OCI-LY7 (cell line): ENCODE results near the gene FNDC3B. TPM values are rescaled to one million over a fixed set of nuclear protein-coding genes. Genes with fewer than 3 reads are reported as not detected.

Source experiments
- BruUV-seq: library from RNA; stranded (reverse); fragments of 400-500 nt; replicated peaks from 2 replicates; lab custom pipeline; 2021; lab: Mats Ljungman, UMichigan
- CTCF ChIA-PET: fragments of 300-600 bp; sonication (Branson Sonifier 250); formaldehyde crosslinking; loops from one replicate; lab custom pipeline; 2022; ENCODE audit warnings: antibody characterized with exemption; ENCODE audit not compliant: unreplicated experiment; lab: Charles Lee
- POLR2A ChIA-PET: fragments of 300-600 bp; sonication (Branson Sonifier 250); formaldehyde crosslinking; loops from one replicate; lab custom pipeline; 2022; ENCODE audit warnings: antibody characterized with exemption; lab: Charles Lee
- DNase-seq: peaks from one replicate; pipeline ENCODE4 v3.0.0-alpha.2; 2015; ENCODE audit warnings: low spot score
- H2AFZ ChIP-seq: fragments of 200-600 bp; sonication (generic), shearing (Covaris generic); 2 replicates; pipeline ENCODE4 v1.6.1; 2014; ENCODE audit warnings: mild to moderate bottlenecking, antibody characterized with exemption, low read length, moderate library complexity
- H3K27ac ChIP-seq: fragments of 200-600 bp; sonication (generic); 2 replicates; pipeline ENCODE4 v1.5.1; 2014; ENCODE audit warnings: mixed run types, low read depth, mild to moderate bottlenecking, moderate library complexity, low read length, inconsistent platforms; ENCODE audit not compliant: poor library complexity, severe bottlenecking
- H3K36me3 ChIP-seq: fragments of 200-600 bp; sonication (generic); 2 replicates; pipeline ENCODE4 v1.6.1; 2014; ENCODE audit warnings: mild to moderate bottlenecking, antibody characterized with exemption, low read length, moderate library complexity, mixed read lengths; ENCODE audit not compliant: insufficient read depth
- H3K4me1 ChIP-seq: fragments of 200-600 bp; sonication (generic); 2 replicates; pipeline ENCODE4 v1.5.1; 2014; ENCODE audit warnings: mild to moderate bottlenecking, low read length; ENCODE audit not compliant: insufficient read depth, poor library complexity, severe bottlenecking
- H3K4me2 ChIP-seq: fragments of 200-600 bp; sonication (generic); 2 replicates; pipeline ENCODE4 v1.6.1; 2014; ENCODE audit warnings: mild to moderate bottlenecking, low read length
- H3K4me3 ChIP-seq: fragments of 200-600 bp; sonication (generic); 2 replicates; pipeline ENCODE4 v1.5.1; 2014; ENCODE audit warnings: mild to moderate bottlenecking, low read depth, low read length; ENCODE audit not compliant: poor library complexity, severe bottlenecking
- H3K79me2 ChIP-seq: fragments of 200-600 bp; sonication (generic); 2 replicates; pipeline ENCODE4 v1.6.1; 2016; ENCODE audit warnings: low read depth, mild to moderate bottlenecking, low read length, moderate library complexity, mixed read lengths; ENCODE audit not compliant: insufficient read depth
- H3K9me2 ChIP-seq: fragments of 200-600 bp; sonication (generic); 2 replicates; pipeline ENCODE4 v1.6.1; 2016; ENCODE audit warnings: mild to moderate bottlenecking, low read length, mixed read lengths; ENCODE audit not compliant: insufficient read depth
- H3K9me3 ChIP-seq: fragments of 200-600 bp; sonication (generic); 2 replicates; pipeline ENCODE4 v1.6.1; 2014; ENCODE audit warnings: mild to moderate bottlenecking, mixed run types, low read length, mixed read lengths
- H4K20me1 ChIP-seq: fragments of 200-600 bp; sonication (generic); 2 replicates; pipeline ENCODE4 v1.6.1; 2014; ENCODE audit warnings: mild to moderate bottlenecking, antibody characterized with exemption, low read length, moderate library complexity, mixed read lengths; ENCODE audit not compliant: insufficient read depth
- CTCF ChIP-seq: fragments of 200-600 bp; sonication (generic); conservative IDR thresholded peaks from 2 replicates; pipeline ENCODE4 v1.5.1; 2014; ENCODE audit warnings: mild to moderate bottlenecking, antibody characterized with exemption, low read length, moderate library complexity, mixed read lengths
- EZH2phosphoT487 ChIP-seq: fragments of 200-600 bp; sonication (generic); IDR thresholded peaks from 2 replicates; pipeline ENCODE4 v1.6.1; 2018; ENCODE audit warnings: low read depth, borderline replicate concordance, mild to moderate bottlenecking, mixed run types, antibody characterized with exemption, low read length, moderate library complexity, mixed read lengths
- intact Hi-C: fragments of 100-400 bp; cut with micrococcal nuclease; formaldehyde crosslinking; loops from one replicate; pipeline ENCODE4 v1.10.0; 2022; ENCODE audit not compliant: unreplicated experiment
- total RNA-seq, 2 experiments: library from RNA; depleted of rRNA in 1 of 2; stranded (reverse); fragments of >200 nt in 1 of 2; shearing (Covaris generic) in 1 of 2; gene quantifications; 2 replicates each; pipeline ENCODE4 v1.2.3, GENCODE V29; 2014 to 2022

The FNDC3B gene
- total RNA-seq, 2 experiments from 2014 or later, result 23.3 to 28.5 TPM

GRCh38 chr3:172199850-172200369, 160.5 kb downstream of the FNDC3B start:
- intact Hi-C loops, result no loop called here
- Histone ChIP-seq H2AFZ (no peak overlapping the region), H3K9me3 (peaks cover 3% of the 10 kb centered on the region; the same call in 1 of the 2 replicates), H3K27ac (no peak overlapping the region), H3K36me3 (no peaks in the 10 kb centered on the region), H3K9me2 (no peaks in the 10 kb centered on the region), H3K4me2 (no peak overlapping the region), H3K79me2 (no peaks in the 10 kb centered on the region), H3K4me3 (no peak overlapping the region), H3K4me1 (no peaks in the 10 kb centered on the region), H4K20me1 (no peaks in the 10 kb centered on the region)
- no peak for DNase-seq
- BruUV-seq, result no TSS peak
- ChIA-PET POLR2A (interaction anchor here (0.6 to 1.3 kb wide), 2 partner anchors 31 to 157 kb away, joined by 3 to 5 read pairs; no protein-coding TSS in a partner anchor), CTCF (no interaction called here)
- TF ChIP-seq CTCF (no peak), EZH2phosphoT487 (no peak)

GRCh38 chr3:172201136-172201869, 161.9 kb downstream of the FNDC3B start:
- no peak for DNase-seq
- no peaks in the 10 kb centered on the region for H4K20me1 ChIP-seq
- POLR2A ChIA-PET, result interaction anchor here (0.7 to 1.3 kb wide), 3 partner anchors 12 to 87 kb away, joined by 3 to 5 read pairs (median 4); no protein-coding TSS in a partner anchor
- no peaks in the 10 kb centered on the region for H3K9me2 ChIP-seq
- no peak overlapping the region for H3K27ac ChIP-seq
- H3K36me3 ChIP-seq, result no peaks in the 10 kb centered on the region; the same call in 1 of the 2 replicates
- H3K9me3 ChIP-seq, result peaks cover 10% of the 10 kb centered on the region; the same call in 1 of the 2 replicates
- intact Hi-C loops, result no loop called here
- no peaks in the 10 kb centered on the region for H3K4me1 ChIP-seq
- H3K4me3 ChIP-seq, result no peak overlapping the region
- no peak overlapping the region for H2AFZ ChIP-seq
- no peak overlapping the region for H3K4me2 ChIP-seq
- BruUV-seq, result no TSS peak
- CTCF ChIA-PET, result no interaction called here
- H3K79me2 ChIP-seq, result no peaks in the 10 kb centered on the region
- TF ChIP-seq CTCF, result no peak
- no peak for TF ChIP-seq EZH2phosphoT487

- ChIA-PET CTCF (no interaction called here), POLR2A (interaction anchor here (0.7 kb wide), 1 partner anchor 88 kb away, joined by 3 read pairs; no protein-coding TSS in a partner anchor)
- no peak overlapping the region for H2AFZ ChIP-seq
- H3K4me3 ChIP-seq, result no peak overlapping the region
- TF ChIP-seq EZH2phosphoT487, result no peak
- TF ChIP-seq CTCF, result no peak
- H3K27ac ChIP-seq, result no peak overlapping the region
- DNase-seq, result no peak
- no peak overlapping the region for H3K4me2 ChIP-seq
- H3K9me2 ChIP-seq, result no peaks in the 10 kb centered on the region
- intact Hi-C loops, result no loop called here
- no peaks in the 10 kb centered on the region; the same call in 1 of the 2 replicates for H3K36me3 ChIP-seq
- H3K79me2 ChIP-seq, result no peaks in the 10 kb centered on the region
- H4K20me1 ChIP-seq, result no peaks in the 10 kb centered on the region
- H3K4me1 ChIP-seq, result no peaks in the 10 kb centered on the region
- H3K9me3 ChIP-seq, result peaks cover 11% of the 10 kb centered on the region; the same call in 1 of the 2 replicates
- no TSS peak for BruUV-seq
Observed at GRCh38 chr3:172201870-172202236, 162.5 kb downstream of the FNDC3B start.
